Measurements from ENCODE around the gene LCN10. TPM values are rescaled to one million over a fixed set of nuclear protein-coding genes. Genes with fewer than 3 reads are reported as not detected.

LCN10 gene
- total and polyA plus RNA-seq, 2 experiments from 2014 or later = not detected

DNA sequence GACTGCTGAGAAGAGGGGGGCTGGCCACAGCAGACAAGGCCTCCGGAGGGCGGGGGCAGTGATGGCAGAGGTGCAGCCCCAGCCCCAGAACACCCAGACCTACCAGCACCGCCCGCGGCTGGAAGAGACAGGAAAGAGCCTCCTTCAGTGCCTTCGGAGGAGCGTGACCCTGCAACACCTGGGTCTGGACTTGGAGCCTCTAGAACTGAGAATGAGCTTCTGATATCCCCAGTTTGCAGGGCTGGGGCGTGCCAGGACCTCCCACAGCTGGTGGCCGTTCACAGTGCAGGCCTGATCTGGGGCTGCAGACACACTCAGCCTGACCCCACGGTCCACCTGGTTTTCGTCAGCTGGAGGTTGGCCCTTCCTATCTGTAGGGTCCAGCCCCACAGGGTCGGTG, 9.1 kb downstream of the LCN10 start:
- Histone ChIP-seq H3K36me3 (replicated peaks; ENCODE audit: insufficient read depth, low read depth) (no peaks in the 10 kb centered on the region), H3K4me2 (no peak overlapping the region), H2AFZ (no peak overlapping the region), H3K79me2 (peaks cover 24% of the 10 kb centered on the region), H3K27me3 (no peaks in the 10 kb centered on the region), H3K9me3 (ENCODE audit: low read depth) (no peaks in the 10 kb centered on the region), H3K9me2 (replicated peaks; ENCODE audit: insufficient read depth) (no peaks in the 10 kb centered on the region), H3K4me1 (ENCODE audit: insufficient read depth) (peaks cover 5% of the 10 kb centered on the region), H3K4me3 (no peak overlapping the region), H3K27ac (no peak overlapping the region), H4K20me1 (ENCODE audit: insufficient read depth, poor library complexity, severe bottlenecking) (no peaks in the 10 kb centered on the region)
- TF ChIP-seq EZH2 (IDR thresholded peaks at IDR 0.05; ENCODE audit: borderline replicate concordance) (no peak), EZH2phosphoT487 (IDR thresholded peaks at IDR 0.05; ENCODE audit: low read depth, severe bottlenecking, unreplicated experiment) (no peak)
- TF ChIP-seq, protein P1, sequence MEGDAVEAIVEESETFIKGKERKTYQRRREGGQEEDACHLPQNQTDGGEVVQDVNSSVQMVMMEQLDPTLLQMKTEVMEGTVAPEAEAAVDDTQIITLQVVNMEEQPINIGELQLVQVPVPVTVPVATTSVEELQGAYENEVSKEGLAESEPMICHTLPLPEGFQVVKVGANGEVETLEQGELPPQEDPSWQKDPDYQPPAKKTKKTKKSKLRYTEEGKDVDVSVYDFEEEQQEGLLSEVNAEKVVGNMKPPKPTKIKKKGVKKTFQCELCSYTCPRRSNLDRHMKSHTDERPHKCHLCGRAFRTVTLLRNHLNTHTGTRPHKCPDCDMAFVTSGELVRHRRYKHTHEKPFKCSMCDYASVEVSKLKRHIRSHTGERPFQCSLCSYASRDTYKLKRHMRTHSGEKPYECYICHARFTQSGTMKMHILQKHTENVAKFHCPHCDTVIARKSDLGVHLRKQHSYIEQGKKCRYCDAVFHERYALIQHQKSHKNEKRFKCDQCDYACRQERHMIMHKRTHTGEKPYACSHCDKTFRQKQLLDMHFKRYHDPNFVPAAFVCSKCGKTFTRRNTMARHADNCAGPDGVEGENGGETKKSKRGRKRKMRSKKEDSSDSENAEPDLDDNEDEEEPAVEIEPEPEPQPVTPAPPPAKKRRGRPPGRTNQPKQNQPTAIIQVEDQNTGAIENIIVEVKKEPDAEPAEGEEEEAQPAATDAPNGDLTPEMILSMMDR (IDR thresholded peaks at IDR 0.05; ENCODE audit: poor library complexity) = no peak
- DNase-seq (ENCODE audit: low spot score) = no peak
- 85% methylated on average over 12 of the region's 12 CpGs for WGBS (ENCODE audit: low lambda C conversion rate, missing lambda C conversion rate)

DNA sequence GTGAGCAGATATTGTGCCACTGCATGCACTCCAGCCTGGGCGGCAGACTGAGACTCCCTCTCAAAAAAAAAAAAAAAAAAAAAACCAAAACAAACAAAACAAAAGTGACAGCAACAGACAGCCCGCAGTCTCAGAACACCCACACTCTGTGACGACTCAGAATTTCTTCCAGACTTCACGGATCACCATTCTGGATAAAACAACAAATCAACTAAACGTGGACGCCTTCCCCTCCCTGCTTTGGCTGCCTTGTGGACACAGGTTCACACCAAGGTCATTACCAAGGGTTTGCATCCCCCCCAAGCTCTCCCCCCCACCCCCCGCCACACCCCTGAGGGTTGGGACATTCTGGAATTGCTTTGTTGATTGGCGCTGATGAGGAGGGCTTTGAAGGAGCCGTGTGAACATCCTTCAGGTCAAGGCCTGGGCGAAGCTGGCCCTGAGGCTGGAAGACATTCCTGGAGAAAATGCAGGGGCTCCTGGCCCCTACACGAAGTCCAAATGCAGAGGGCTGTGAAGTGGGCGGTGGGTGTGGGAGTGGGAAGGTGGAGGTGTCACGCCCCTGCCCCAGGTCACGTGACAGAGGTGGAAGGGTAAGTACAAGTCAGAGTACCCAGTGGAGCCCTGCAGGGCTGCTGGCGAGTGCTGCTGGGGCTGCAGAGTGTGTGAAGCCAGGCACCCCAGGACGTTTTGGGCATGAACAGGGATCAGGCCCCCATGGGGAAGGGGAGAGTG, 10.1 kb downstream of the LCN10 start:
- no peaks in the 10 kb centered on the region for H3K9me2 ChIP-seq (replicated peaks; ENCODE audit: insufficient read depth)
- no peak for TF ChIP-seq EZH2 (IDR thresholded peaks at IDR 0.05; ENCODE audit: borderline replicate concordance)
- no peak for TF ChIP-seq EZH2phosphoT487 (IDR thresholded peaks at IDR 0.05; ENCODE audit: low read depth, severe bottlenecking, unreplicated experiment)
- TF ChIP-seq, protein P1 (IDR thresholded peaks at IDR 0.05; ENCODE audit: poor library complexity) = no peak
- peaks cover 31% of the 10 kb centered on the region for H3K79me2 ChIP-seq
- H3K4me1 ChIP-seq (ENCODE audit: insufficient read depth) = peaks cover 5% of the 10 kb centered on the region
- 65% methylated on average over 16 of the region's 16 CpGs for WGBS (ENCODE audit: low lambda C conversion rate, missing lambda C conversion rate)
- no peak for DNase-seq (ENCODE audit: low spot score)
- no peak overlapping the region for H3K4me3 ChIP-seq
- no peaks in the 10 kb centered on the region for H3K36me3 ChIP-seq (replicated peaks; ENCODE audit: insufficient read depth, low read depth)
- H3K4me2 ChIP-seq = no peak overlapping the region
- H2AFZ ChIP-seq = no peak overlapping the region
- peaks cover 3% of the 10 kb centered on the region for H4K20me1 ChIP-seq (ENCODE audit: insufficient read depth, poor library complexity, severe bottlenecking)
- H3K9me3 ChIP-seq (ENCODE audit: low read depth) = no peaks in the 10 kb centered on the region
- no peak overlapping the region for H3K27ac ChIP-seq
- no peaks in the 10 kb centered on the region for H3K27me3 ChIP-seq

DNA sequence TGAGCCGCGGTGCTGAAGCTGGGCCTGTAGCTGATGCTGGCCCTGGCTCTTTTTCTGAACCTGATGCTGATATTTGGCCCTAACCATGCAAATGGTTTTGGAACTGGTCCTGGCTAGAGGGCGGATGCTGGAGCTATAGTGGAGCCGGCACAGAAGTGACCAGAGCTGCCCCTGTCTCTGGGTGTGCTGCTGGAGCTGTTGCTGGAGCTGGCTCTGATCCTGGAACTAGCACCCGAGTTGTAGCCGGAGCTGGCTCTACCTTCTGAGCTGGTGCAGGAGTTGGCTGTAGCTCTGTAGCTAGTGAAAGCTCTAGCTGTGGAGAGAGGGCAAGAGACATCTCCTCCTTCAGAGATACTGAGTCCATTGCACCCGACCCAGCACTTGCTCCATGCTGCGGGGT, 12.8 kb downstream of the LCN10 start:
- Histone ChIP-seq H3K4me2 (no peak overlapping the region), H3K4me1 (ENCODE audit: insufficient read depth) (peaks cover 23% of the 10 kb centered on the region), H2AFZ (no peak overlapping the region), H3K4me3 (no peak overlapping the region), H4K20me1 (ENCODE audit: insufficient read depth, poor library complexity, severe bottlenecking) (peaks cover 30% of the 10 kb centered on the region), H3K27me3 (no peaks in the 10 kb centered on the region), H3K79me2 (peaks cover 55% of the 10 kb centered on the region), H3K27ac (no peak overlapping the region), H3K9me2 (replicated peaks; ENCODE audit: insufficient read depth) (no peaks in the 10 kb centered on the region), H3K36me3 (replicated peaks; ENCODE audit: insufficient read depth, low read depth) (no peaks in the 10 kb centered on the region), H3K9me3 (ENCODE audit: low read depth) (no peaks in the 10 kb centered on the region)
- no peak for DNase-seq (ENCODE audit: low spot score)
- WGBS (ENCODE audit: low lambda C conversion rate, missing lambda C conversion rate) = 97% methylated on average over 8 of the region's 8 CpGs
- TF ChIP-seq, protein P1 (IDR thresholded peaks at IDR 0.05; ENCODE audit: poor library complexity) = no peak
- TF ChIP-seq EZH2 (IDR thresholded peaks at IDR 0.05; ENCODE audit: borderline replicate concordance) = no peak
- TF ChIP-seq EZH2phosphoT487 (IDR thresholded peaks at IDR 0.05; ENCODE audit: low read depth, severe bottlenecking, unreplicated experiment) = no peak

Measured in hepatocyte (in vitro differentiated cells).